Left colon (tissue), 2 donors: ENCODE data around the gene RANBP17. TPM values are rescaled to one million over a fixed set of nuclear protein-coding genes. Genes with fewer than 3 reads are reported as not detected.

Source experiments
- total RNA-seq, 2 donors: library from RNA; stranded (reverse); fragmentation: NEBNext Ultra II Directional; extraction: Animal tissue kit (Norgen Biotek cat#: 25700); gene quantifications; one replicate each; pipeline ENCODE4 v1.2.1, GENCODE V29; 2021
- donor health status: DM: no; HTN: no; CAD: no.
- donor health status: DM: yes; HTN: yes; CAD: no.

Gene RANBP17
- total RNA-seq, 2 donors from 2014 or later: 4.9 to 17.4 TPM

Other genes with a start within 250 kb of the RANBP17 start
- under 1 TPM in 1 of 2 donors, not detected in 1; 0.27 TPM for gene GABRP, start 78.3 kb upstream of the RANBP17 start, total RNA-seq